Prostate gland (tissue), 2 donors: Measurements from ENCODE around the gene CASQ2. TPM values are rescaled to one million over a fixed set of nuclear protein-coding genes. Genes with fewer than 3 reads are reported as not detected.

ENCODE experiments used
- DNase-seq: peaks from one replicate; pipeline ENCODE4 v3.0.0-alpha.2; 2019; ENCODE audit warnings: low spot score
- H3K27ac ChIP-seq, 2 donors: fragments of 200-600 bp; sonication (generic); 2 replicates each; pipeline ENCODE4 v1.5.1; 2017 to 2019
- H3K27me3 ChIP-seq: fragments of 200-600 bp; sonication (generic); replicated peaks from 2 replicates; pipeline ENCODE4 v1.5.1; 2019; ENCODE audit not compliant: insufficient read depth
- H3K36me3 ChIP-seq, 2 donors: fragments of 200-600 bp; sonication (generic); 1 replicate in 1 of 2; 2 replicates in 1 of 2; pipeline versions ENCODE4 v1.5.1 to v1.8.1; 2017 to 2019
- H3K4me1 ChIP-seq: fragments of 200-600 bp; sonication (generic); replicated peaks from 2 replicates; pipeline ENCODE4 v1.5.1; 2019
- H3K4me3 ChIP-seq, 2 donors: fragments of 200-600 bp; sonication (generic); 2 replicates each; pipeline ENCODE4 v1.5.1; 2017 to 2019
- H3K9me3 ChIP-seq: fragments of 200-600 bp; sonication (generic); 2 replicates; pipeline ENCODE4 v1.5.1; 2017
- CTCF ChIP-seq, 4 experiments: fragments of 200-600 bp in 2 of 4; fragments of 450-650 bp in 2 of 4; sonication (generic) in 2 of 4; IDR thresholded peaks; 1 replicate in 3 of 4; 2 replicates in 1 of 4; pipeline ENCODE4 v1.5.1; 2016 to 2019; ENCODE audit warnings: antibody characterized with exemption in 4 of 4, mild to moderate bottlenecking in 2 of 4, moderate library complexity in 2 of 4
- POLR2A ChIP-seq: fragments of 450-650 bp; IDR thresholded peaks from one replicate; pipeline ENCODE4 v1.6.1; 2016; ENCODE audit warnings: antibody characterized with exemption, mild to moderate bottlenecking
- POLR2AphosphoS5 ChIP-seq: sonication (generic); formaldehyde crosslinking; IDR thresholded peaks from one replicate; pipeline ENCODE4 v1.6.1; 2017; ENCODE audit warnings: antibody characterized with exemption
- whole genome bisulfite sequencing: methylation state at CpG from one replicate; pipeline ENCODE4 v1.1.5; 2018; 5-methylcytosine and 5-hydroxymethylcytosine counted together
- intact Hi-C: fragments of 100-400 bp; cut with DNase I; formaldehyde crosslinking; loops from one replicate; pipeline ENCODE4 v1.14.2; 2022
- total RNA-seq, 2 donors: library from RNA; depleted of rRNA; stranded (reverse); fragments of >200 nt; gene quantifications; one replicate each; pipeline ENCODE4 v1.1.0, GENCODE V29; 2016

Gene CASQ2
- total RNA-seq, 2 donors from 2014 or later: 6.4 to 6.6 TPM

- Histone ChIP-seq H3K36me3 (no peaks in the 10 kb centered on the region), H3K4me3 (no peak overlapping the region), H3K4me1 (peaks cover 6% of the 10 kb centered on the region), H3K27ac (peak overlapping the region; percentile 25 to 57), H3K9me3 (no peaks in the 10 kb centered on the region), H3K27me3 (no peaks in the 10 kb centered on the region)
- intact Hi-C loops: no loop called here
- peak; percentile 82 for DNase-seq
- peak; percentile 93 for TF ChIP-seq POLR2AphosphoS5
- TF ChIP-seq POLR2A: no peak
- 41% methylated on average over 3 of the region's 3 CpGs for WGBS
These were observed 42.8 kb upstream of the CASQ2 start for GRCh38 chr1:115811140-115811828.

- Histone ChIP-seq H3K4me3 (no peak overlapping the region), H3K4me1 (peaks cover 6% of the 10 kb centered on the region), H3K36me3 (no peaks in the 10 kb centered on the region), H3K9me3 (no peaks in the 10 kb centered on the region), H3K27ac (no peak overlapping the region), H3K27me3 (no peaks in the 10 kb centered on the region)
- TF ChIP-seq POLR2AphosphoS5 (no peak), POLR2A (no peak), CTCF (IDR thresholded peaks at IDR 0.05) (no peak)
- 88% methylated on average over 2 of the region's 2 CpGs for WGBS
- intact Hi-C loops: no loop called here
- DNase-seq: no peak
These were observed 42.1 kb upstream of the CASQ2 start for GRCh38 chr1:115810609-115811008.

- DNase-seq: no peak
- intact Hi-C loops: loop anchor here (10.0 kb wide), 1 partner anchor 165 kb away; the partner anchor contains the start of gene SLC22A15
- 56% methylated on average over 2 of the region's 2 CpGs for WGBS
- H3K27me3 ChIP-seq: no peaks in the 10 kb centered on the region
- TF ChIP-seq POLR2A (no peak), CTCF (IDR thresholded peaks at IDR 0.05) (no peak), POLR2AphosphoS5 (no peak)
- H3K4me1 ChIP-seq: peaks cover 6% of the 10 kb centered on the region
- H3K27ac ChIP-seq: no peak overlapping the region
- no peak overlapping the region for H3K4me3 ChIP-seq
- no peaks in the 10 kb centered on the region for H3K9me3 ChIP-seq
- no peaks in the 10 kb centered on the region for H3K36me3 ChIP-seq
These were observed 41.3 kb upstream of the CASQ2 start for GRCh38 chr1:115809847-115810246.

- Histone ChIP-seq H3K4me3 (no peak overlapping the region), H3K9me3 (no peaks in the 10 kb centered on the region), H3K27me3 (no peaks in the 10 kb centered on the region), H3K27ac (no peak overlapping the region), H3K4me1 (peaks cover 6% of the 10 kb centered on the region), H3K36me3 (no peaks in the 10 kb centered on the region)
- DNase-seq: no peak
- TF ChIP-seq POLR2AphosphoS5 (no peak), POLR2A (no peak), CTCF (IDR thresholded peaks at IDR 0.05) (no peak)
- intact Hi-C loops: loop anchor here (10.0 kb wide), 1 partner anchor 166 kb away; the partner anchor contains the start of gene SLC22A15
These were observed 40.6 kb upstream of the CASQ2 start for GRCh38 chr1:115809076-115809475.

GRCh38 chr1:115807723-115808122, 39.2 kb upstream of the CASQ2 start:
- WGBS: 6% methylated on average over 2 of the region's 2 CpGs
- Histone ChIP-seq H3K36me3 (no peaks in the 10 kb centered on the region), H3K4me1 (peaks cover 6% of the 10 kb centered on the region), H3K27ac (no peak overlapping the region), H3K4me3 (no peak overlapping the region), H3K9me3 (no peaks in the 10 kb centered on the region), H3K27me3 (no peaks in the 10 kb centered on the region)
- DNase-seq: peak; percentile 80
- peak; percentile 28 to 79 (median 70) for TF ChIP-seq CTCF (IDR thresholded peaks at IDR 0.05)
- TF ChIP-seq POLR2A: no peak
- peak; percentile 19 for TF ChIP-seq POLR2AphosphoS5
- intact Hi-C loops: loop anchor here (10.0 kb wide), 1 partner anchor 167 kb away; the partner anchor contains the start of gene SLC22A15
